ENCODE data around the gene CACNB2. TPM values are rescaled to one million over a fixed set of nuclear protein-coding genes. Genes with fewer than 3 reads are reported as not detected.

The CACNB2 gene
- total RNA-seq, 4 donors from 2014 or later, result 11.6 to 13.8 (median 12.1) TPM

- Histone ChIP-seq H3K36me3 (no peaks in the 10 kb centered on the region), H3K27me3 (no peaks in the 10 kb centered on the region), H3K9me3 (no peaks in the 10 kb centered on the region), H3K4me3 (no peak overlapping the region), H3K4me1 (no peaks in the 10 kb centered on the region), H3K27ac (no peak overlapping the region)
- DNase-seq (ENCODE audit: low spot score in 2 of 2), result no peak
- TF ChIP-seq EP300 (IDR thresholded peaks at IDR 0.05), result no peak
- TF ChIP-seq POLR2A (IDR thresholded peaks at IDR 0.05), result no peak
- no peak for TF ChIP-seq CTCF (IDR thresholded peaks at IDR 0.05)
- 80% methylated on average over 4 of the region's 4 CpGs for WGBS
Observed at GRCh38 chr10:18221882-18222281, 81.7 kb downstream of the CACNB2 start.

DNA sequence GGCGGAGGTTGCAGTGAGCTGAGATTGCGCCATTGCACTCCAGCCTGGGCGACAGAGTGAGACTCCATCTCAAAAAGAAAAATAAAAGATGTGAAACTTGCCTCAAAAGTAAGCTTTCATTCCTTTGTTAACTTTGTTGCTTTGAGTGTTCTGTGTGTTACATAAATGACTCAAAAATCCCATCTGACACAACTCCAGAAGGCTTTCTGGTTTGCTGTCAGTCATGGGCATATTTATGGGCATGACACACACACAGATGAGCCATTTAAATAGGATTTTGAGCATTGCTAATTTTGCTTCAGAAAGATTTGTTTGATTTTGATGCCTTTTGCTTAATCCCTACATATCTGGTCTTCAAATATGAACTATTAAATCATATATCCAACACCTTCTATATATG lies 82.6 kb downstream of the CACNB2 start:
- TF ChIP-seq POLR2AphosphoS5 (IDR thresholded peaks at IDR 0.05), result no peak
- no peak for TF ChIP-seq EP300 (IDR thresholded peaks at IDR 0.05)
- no peak for TF ChIP-seq POLR2A (IDR thresholded peaks at IDR 0.05)
- TF ChIP-seq CTCF (IDR thresholded peaks at IDR 0.05), result no peak
- Histone ChIP-seq H3K27ac (no peak overlapping the region), H3K9me3 (no peaks in the 10 kb centered on the region), H3K36me3 (no peaks in the 10 kb centered on the region), H3K27me3 (peaks cover 3% of the 10 kb centered on the region), H3K4me1 (no peaks in the 10 kb centered on the region), H3K4me3 (no peak overlapping the region)
- 93% methylated on average over 3 of the region's 3 CpGs for WGBS
- no peak for DNase-seq (ENCODE audit: low spot score in 2 of 2)

- Histone ChIP-seq H3K4me1 (no peaks in the 10 kb centered on the region), H3K9me3 (no peaks in the 10 kb centered on the region), H3K4me3 (no peak overlapping the region), H3K27me3 (peaks cover 3% of the 10 kb centered on the region), H3K27ac (no peak overlapping the region), H3K36me3 (no peaks in the 10 kb centered on the region)
- WGBS, result 89% methylated on average over 2 of the region's 2 CpGs
- TF ChIP-seq POLR2AphosphoS5 (IDR thresholded peaks at IDR 0.05) (no peak), CTCF (IDR thresholded peaks at IDR 0.05) (no peak), EP300 (IDR thresholded peaks at IDR 0.05) (no peak), POLR2A (IDR thresholded peaks at IDR 0.05) (no peak)
- no peak for DNase-seq (ENCODE audit: low spot score in 2 of 2)
Observed at GRCh38 chr10:18223898-18224297, 83.7 kb downstream of the CACNB2 start.

GRCh38 chr10:18224626-18225445 lies 84.6 kb downstream of the CACNB2 start:
- DNase-seq (ENCODE audit: low spot score in 2 of 2), result no peak
- 77% methylated on average over 12 of the region's 12 CpGs for whole genome bisulfite sequencing
- no peaks in the 10 kb centered on the region for H3K4me1 ChIP-seq

More at GRCh38 chr10:18224626-18225445, 84.6 kb downstream of the CACNB2 start:
- Histone ChIP-seq H3K36me3 (no peaks in the 10 kb centered on the region), H3K9me3 (no peaks in the 10 kb centered on the region), H3K4me3 (no peak overlapping the region), H3K27me3 (peaks cover 3% of the 10 kb centered on the region), H3K27ac (no peak overlapping the region)
- TF ChIP-seq POLR2A (IDR thresholded peaks at IDR 0.05) (no peak), POLR2AphosphoS5 (IDR thresholded peaks at IDR 0.05) (no peak), EP300 (IDR thresholded peaks at IDR 0.05) (no peak), CTCF (IDR thresholded peaks at IDR 0.05) (no peak)
